Astrocyte (in vitro differentiated cells and primary cell): ENCODE data around the gene TMEM232. TPM values are rescaled to one million over a fixed set of nuclear protein-coding genes. Genes with fewer than 3 reads are reported as not detected.
"Not testable (repeated sequence)": the region's sequence is repeated elsewhere in the genome, so short reads cannot be mapped to it uniquely, and the experiment has no call there.

Experiments
- DNase-seq: peaks from one replicate; pipeline ENCODE4 v3.0.0-alpha.2; 2010; ENCODE audit warnings: low read depth
- FAIRE-seq: peaks from 2 replicates; lab custom pipeline; 2011; peaks lifted over from hg19 to GRCh38; lab: Jason Lieb, UNC
- H2AFZ ChIP-seq: 2 replicates; pipeline ENCODE4 v1.6.0; 2012; ENCODE audit warnings: low read depth, low read length, inconsistent platforms
- H3K27ac ChIP-seq: 2 replicates; pipeline ENCODE4 v1.5.1; 2011; ENCODE audit warnings: low read depth, low read length, inconsistent platforms
- H3K27me3 ChIP-seq: 2 replicates; pipeline ENCODE4 v1.6.0; 2011; ENCODE audit warnings: low read length, inconsistent platforms; ENCODE audit not compliant: insufficient read depth
- H3K36me3 ChIP-seq: 2 replicates; pipeline ENCODE4 v1.5.1; 2011; ENCODE audit warnings: low read length, inconsistent platforms; ENCODE audit not compliant: insufficient read depth
- H3K4me1 ChIP-seq: 2 replicates; pipeline ENCODE4 v1.5.1; 2011; ENCODE audit warnings: low read length, inconsistent platforms; ENCODE audit not compliant: insufficient read depth
- H3K4me2 ChIP-seq: 2 replicates; pipeline ENCODE4 v1.6.0; 2012; ENCODE audit warnings: low read length, inconsistent platforms
- H3K4me3 ChIP-seq: 2 replicates; pipeline ENCODE4 v1.5.1; 2011; ENCODE audit warnings: low read depth, mild to moderate bottlenecking, low read length, inconsistent platforms; ENCODE audit not compliant: insufficient read depth
- H3K79me2 ChIP-seq: 2 replicates; pipeline ENCODE4 v1.6.0; 2012; ENCODE audit warnings: mild to moderate bottlenecking, low read length, inconsistent platforms; ENCODE audit not compliant: insufficient read depth
- H3K9ac ChIP-seq: 2 replicates; pipeline ENCODE4 v1.6.0; 2012; ENCODE audit warnings: mild to moderate bottlenecking, low read length, inconsistent platforms
- H3K9me3 ChIP-seq: 2 replicates; pipeline ENCODE4 v1.5.1; 2012; ENCODE audit warnings: low read depth, mild to moderate bottlenecking, low read length, inconsistent platforms; ENCODE audit not compliant: insufficient read depth
- H4K20me1 ChIP-seq: 2 replicates; pipeline ENCODE4 v1.6.0; 2012; ENCODE audit warnings: low read length, inconsistent platforms; ENCODE audit not compliant: insufficient read depth
- H3K27ac Mint-ChIP-seq: one replicate; pipeline ENCODE4 v1.8.0; 2021; ENCODE audit warnings: mild to moderate bottlenecking, mixed read lengths; ENCODE audit not compliant: unreplicated experiment
- H3K27me3 Mint-ChIP-seq: one replicate; pipeline ENCODE4 v1.8.0; 2021; ENCODE audit warnings: low read depth, mixed read lengths; ENCODE audit not compliant: unreplicated experiment
- H3K36me3 Mint-ChIP-seq: one replicate; pipeline ENCODE4 v1.8.0; 2021; ENCODE audit warnings: low read depth, mixed read lengths; ENCODE audit not compliant: unreplicated experiment
- H3K4me1 Mint-ChIP-seq: one replicate; pipeline ENCODE4 v1.8.0; 2021; ENCODE audit warnings: low read depth, mixed read lengths; ENCODE audit not compliant: unreplicated experiment
- H3K4me3 Mint-ChIP-seq: one replicate; pipeline ENCODE4 v1.8.0; 2021; ENCODE audit warnings: mild to moderate bottlenecking, moderate library complexity, mixed read lengths; ENCODE audit not compliant: unreplicated experiment
- H3K9me3 Mint-ChIP-seq: one replicate; pipeline ENCODE4 v1.8.0; 2021; ENCODE audit warnings: mild to moderate bottlenecking, mixed read lengths; ENCODE audit not compliant: unreplicated experiment
- CTCF ChIP-seq: IDR thresholded peaks from 2 replicates; pipeline ENCODE4 v1.5.1; 2011; ENCODE audit warnings: low read depth, mild to moderate bottlenecking, inconsistent platforms, low read length, moderate library complexity; ENCODE audit not compliant: insufficient read depth
- EZH2 ChIP-seq: IDR thresholded peaks from 2 replicates; pipeline ENCODE4 v1.6.1; 2012; ENCODE audit warnings: mild to moderate bottlenecking, low read length, inconsistent platforms; ENCODE audit not compliant: insufficient read depth
- total RNA-seq: library from RNA; stranded (reverse); gene quantifications from 2 replicates; pipeline ENCODE4 v1.2.1, GENCODE V29; 2021

TMEM232 gene
- total RNA-seq, 1 donor from 2014 or later: 1.4 TPM

- TF ChIP-seq CTCF: no peak
- TF ChIP-seq EZH2: no peak
- Mint-ChIP-seq H3K9me3 (peaks cover 4% of the 10 kb centered on the region), H3K4me3 (no peak overlapping the region), H3K36me3 (no peaks in the 10 kb centered on the region), H3K4me1 (peaks cover 3% of the 10 kb centered on the region), H3K27ac (no peak overlapping the region), H3K27me3 (peaks cover 4% of the 10 kb centered on the region)
- Histone ChIP-seq H3K9me3 (no peaks in the 10 kb centered on the region), H3K36me3 (no peaks in the 10 kb centered on the region), H3K4me3 (no peak overlapping the region), H2AFZ (no peak overlapping the region), H3K27me3 (no peaks in the 10 kb centered on the region), H3K4me2 (no peak overlapping the region), H3K4me1 (peaks cover 6% of the 10 kb centered on the region), H4K20me1 (no peaks in the 10 kb centered on the region), H3K27ac (no peak overlapping the region), H3K9ac (no peak overlapping the region), H3K79me2 (peaks cover 16% of the 10 kb centered on the region)
- DNase-seq (no peak), FAIRE-seq (no peak)
Measured at GRCh38 chr5:110735556-110735955, 9.1 kb upstream of the TMEM232 start.

- Histone ChIP-seq H3K4me2 (no peak overlapping the region), H3K79me2 (peaks cover 2% of the 10 kb centered on the region), H3K4me1 (no peaks in the 10 kb centered on the region), H2AFZ (no peak overlapping the region), H3K9ac (no peak overlapping the region), H4K20me1 (no peaks in the 10 kb centered on the region), H3K36me3 (no peaks in the 10 kb centered on the region), H3K27ac (no peak overlapping the region), H3K4me3 (no peak overlapping the region), H3K27me3 (no peaks in the 10 kb centered on the region), H3K9me3 (no peaks in the 10 kb centered on the region)
- peaks cover 4% of the 10 kb centered on the region for H3K27me3 Mint-ChIP-seq
- DNase-seq (no peak), FAIRE-seq (no peak)
- peaks cover 4% of the 10 kb centered on the region for H3K9me3 Mint-ChIP-seq
- H3K36me3 Mint-ChIP-seq: no peaks in the 10 kb centered on the region
- no peak overlapping the region for H3K27ac Mint-ChIP-seq
- H3K4me1 Mint-ChIP-seq: no peaks in the 10 kb centered on the region
- H3K4me3 Mint-ChIP-seq: no peak overlapping the region
- no peak for TF ChIP-seq EZH2
- TF ChIP-seq CTCF: no peak
Measured at GRCh38 chr5:110734101-110734500, 7.6 kb upstream of the TMEM232 start.

GRCh38 chr5:110731499-110731898, 5.0 kb upstream of the TMEM232 start:
- H3K79me2 ChIP-seq, H3K27me3 Mint-ChIP-seq, H3K36me3 ChIP-seq, H2AFZ ChIP-seq, H3K4me2 ChIP-seq, H3K4me3 Mint-ChIP-seq, H3K27ac Mint-ChIP-seq, H3K9ac ChIP-seq, H3K27me3 ChIP-seq, H3K4me3 ChIP-seq, H3K36me3 Mint-ChIP-seq, H3K9me3 Mint-ChIP-seq, H3K4me1 Mint-ChIP-seq, H3K9me3 ChIP-seq, FAIRE-seq, H3K27ac ChIP-seq, H3K4me1 ChIP-seq, H4K20me1 ChIP-seq, DNase-seq: not testable (repeated sequence)
